DOHH2 (cell line): Measurements from ENCODE around the gene CST3.

ENCODE experiments used
- H3F3A ChIP-seq: fragments of 200-600 bp; sonication (generic), shearing (Covaris generic); 2 replicates; pipeline ENCODE4 v1.6.0; 2016; ENCODE audit warnings: antibody characterized with exemption, mild to moderate bottlenecking; ENCODE audit not compliant: control insufficient read depth, insufficient read depth
- H3K27ac ChIP-seq: fragments of 200-600 bp; sonication (generic); 2 replicates; pipeline ENCODE4 v1.5.1; 2014; ENCODE audit warnings: low read depth, mild to moderate bottlenecking, low read length, moderate library complexity
- H3K27me3 ChIP-seq: fragments of 200-600 bp; sonication (generic); 2 replicates; pipeline ENCODE4 v1.6.1; 2014; ENCODE audit warnings: mild to moderate bottlenecking, low read length, mixed read lengths; ENCODE audit not compliant: control insufficient read depth
- H3K36me3 ChIP-seq: fragments of 200-600 bp; sonication (generic); 2 replicates; pipeline ENCODE4 v1.6.1; 2014; ENCODE audit warnings: mild to moderate bottlenecking, low read length, moderate library complexity, mixed read lengths; ENCODE audit not compliant: control insufficient read depth
- H3K4me1 ChIP-seq: fragments of 200-600 bp; sonication (generic); 2 replicates; pipeline ENCODE4 v1.6.1; 2014; ENCODE audit warnings: mild to moderate bottlenecking, low read length, mixed read lengths; ENCODE audit not compliant: control insufficient read depth
- H3K4me2 ChIP-seq: fragments of 200-600 bp; sonication (generic); 2 replicates; pipeline ENCODE4 v1.6.0; 2014; ENCODE audit warnings: mild to moderate bottlenecking, low read length, moderate library complexity
- H3K4me3 ChIP-seq: fragments of 200-600 bp; sonication (generic); 2 replicates; pipeline ENCODE4 v1.5.1; 2014; ENCODE audit warnings: mild to moderate bottlenecking, low read length, mixed read lengths
- H3K79me2 ChIP-seq: fragments of 200-600 bp; sonication (generic); 2 replicates; pipeline ENCODE4 v1.6.1; 2014; ENCODE audit warnings: mild to moderate bottlenecking, low read length, mixed read lengths; ENCODE audit not compliant: control insufficient read depth
- H3K9me2 ChIP-seq: fragments of 200-600 bp; sonication (generic); replicated peaks from 2 replicates; pipeline ENCODE4 v1.6.1; 2014; ENCODE audit warnings: mild to moderate bottlenecking, low read length, mixed read lengths; ENCODE audit not compliant: control insufficient read depth
- H3K9me3 ChIP-seq: fragments of 200-600 bp; sonication (generic); 2 replicates; pipeline ENCODE4 v1.6.1; 2014; ENCODE audit warnings: antibody characterized with exemption, low read length, mixed read lengths; ENCODE audit not compliant: control insufficient read depth, insufficient read depth
- H4K20me1 ChIP-seq: fragments of 200-600 bp; sonication (generic); 2 replicates; pipeline ENCODE4 v1.6.0; 2014; ENCODE audit warnings: low read depth, mild to moderate bottlenecking, antibody characterized with exemption, low read length, moderate library complexity; ENCODE audit not compliant: control insufficient read depth, insufficient read depth
- EZH2phosphoT487 ChIP-seq: fragments of 200-600 bp; sonication (generic); IDR thresholded peaks from 2 replicates; pipeline ENCODE4 v1.6.1; 2017; ENCODE audit warnings: borderline replicate concordance, mild to moderate bottlenecking, antibody characterized with exemption, low read length, moderate library complexity, mixed read lengths
- TF ChIP-seq, protein P1 (sequence below): fragments of 200-600 bp; sonication (generic); IDR thresholded peaks from one replicate; pipeline ENCODE4 v1.5.1; 2014; ENCODE audit warnings: antibody characterized with exemption, mild to moderate bottlenecking, low read depth, low read length; ENCODE audit not compliant: poor library complexity, severe bottlenecking

Gene CST3

DNA sequence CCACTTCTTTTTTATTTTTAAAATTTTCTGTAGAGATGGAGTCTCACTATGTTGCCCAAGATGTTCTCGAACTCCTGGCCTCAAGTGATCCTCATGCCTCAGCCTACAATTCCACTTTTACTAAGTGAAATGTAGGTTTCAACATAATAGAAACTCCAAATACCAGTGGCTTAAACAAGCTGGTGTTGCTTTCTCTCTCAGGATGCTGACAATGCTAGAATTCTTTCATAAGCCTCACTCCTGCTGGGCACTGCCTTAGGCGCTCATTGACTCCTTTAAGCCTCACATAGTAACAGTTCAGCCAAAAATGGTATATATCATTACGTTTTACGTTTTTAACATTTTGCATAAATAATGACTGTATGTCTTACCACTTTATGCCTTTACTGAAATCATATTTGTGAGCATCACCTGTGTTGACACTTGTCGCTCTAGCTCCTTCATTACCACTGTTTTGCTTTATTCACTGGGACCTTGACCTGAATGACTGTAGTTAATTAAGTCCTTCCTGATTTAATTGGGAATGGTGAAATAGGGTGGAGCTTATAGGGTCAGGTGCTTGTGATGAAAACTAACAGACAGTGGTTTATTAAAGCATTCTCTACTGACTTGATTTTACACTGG lies 28.2 kb downstream of the CST3 start:
- Histone ChIP-seq H3K4me3 (no peak overlapping the region), H3K9me2 (no peaks in the 10 kb centered on the region), H3F3A (no peaks in the 10 kb centered on the region), H3K79me2 (no peaks in the 10 kb centered on the region), H3K9me3 (no peaks in the 10 kb centered on the region), H3K27me3 (no peaks in the 10 kb centered on the region), H3K36me3 (no peaks in the 10 kb centered on the region), H3K4me1 (no peaks in the 10 kb centered on the region), H3K4me2 (no peak overlapping the region), H3K27ac (no peak overlapping the region), H4K20me1 (no peaks in the 10 kb centered on the region)
- TF ChIP-seq, protein P1, sequence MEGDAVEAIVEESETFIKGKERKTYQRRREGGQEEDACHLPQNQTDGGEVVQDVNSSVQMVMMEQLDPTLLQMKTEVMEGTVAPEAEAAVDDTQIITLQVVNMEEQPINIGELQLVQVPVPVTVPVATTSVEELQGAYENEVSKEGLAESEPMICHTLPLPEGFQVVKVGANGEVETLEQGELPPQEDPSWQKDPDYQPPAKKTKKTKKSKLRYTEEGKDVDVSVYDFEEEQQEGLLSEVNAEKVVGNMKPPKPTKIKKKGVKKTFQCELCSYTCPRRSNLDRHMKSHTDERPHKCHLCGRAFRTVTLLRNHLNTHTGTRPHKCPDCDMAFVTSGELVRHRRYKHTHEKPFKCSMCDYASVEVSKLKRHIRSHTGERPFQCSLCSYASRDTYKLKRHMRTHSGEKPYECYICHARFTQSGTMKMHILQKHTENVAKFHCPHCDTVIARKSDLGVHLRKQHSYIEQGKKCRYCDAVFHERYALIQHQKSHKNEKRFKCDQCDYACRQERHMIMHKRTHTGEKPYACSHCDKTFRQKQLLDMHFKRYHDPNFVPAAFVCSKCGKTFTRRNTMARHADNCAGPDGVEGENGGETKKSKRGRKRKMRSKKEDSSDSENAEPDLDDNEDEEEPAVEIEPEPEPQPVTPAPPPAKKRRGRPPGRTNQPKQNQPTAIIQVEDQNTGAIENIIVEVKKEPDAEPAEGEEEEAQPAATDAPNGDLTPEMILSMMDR = no peak
- TF ChIP-seq EZH2phosphoT487 = no peak

DNA sequence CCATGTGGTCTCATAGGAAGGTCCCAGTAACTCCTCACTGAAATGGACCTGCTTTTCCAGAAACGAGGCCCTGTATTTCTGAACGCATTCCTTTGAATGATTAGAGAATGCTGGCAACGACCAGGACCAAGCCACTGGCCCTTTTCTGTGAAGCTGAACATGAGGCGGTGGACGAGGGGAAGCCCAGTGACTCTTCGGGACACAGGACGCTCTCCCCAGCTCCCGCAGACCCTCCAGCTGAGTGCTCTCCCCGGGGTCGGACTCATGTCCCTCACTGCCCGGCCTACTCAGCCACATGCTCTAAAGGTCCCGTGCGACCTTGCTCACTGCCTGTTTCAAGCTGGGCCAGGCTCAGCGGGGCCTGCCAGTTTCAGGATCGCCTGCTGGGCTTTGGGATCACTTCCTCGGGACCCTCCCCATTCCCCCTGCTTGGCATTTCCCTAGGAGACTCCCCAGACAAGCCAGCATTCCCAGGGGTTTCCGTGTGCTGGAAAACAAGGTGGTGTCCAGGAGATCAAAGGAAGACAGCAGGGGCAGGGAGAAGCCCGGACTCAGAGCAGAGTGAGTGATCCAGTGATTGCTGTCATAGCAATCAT lies 29.4 kb downstream of the CST3 start:
- H3K4me1 ChIP-seq = no peaks in the 10 kb centered on the region
- H3K27me3 ChIP-seq = no peaks in the 10 kb centered on the region
- no peaks in the 10 kb centered on the region for H3K79me2 ChIP-seq
- no peak overlapping the region for H3K4me3 ChIP-seq
- H3K9me2 ChIP-seq = no peaks in the 10 kb centered on the region
- H3K27ac ChIP-seq = no peak overlapping the region
- H3K4me2 ChIP-seq = no peak overlapping the region
- H3K36me3 ChIP-seq = no peaks in the 10 kb centered on the region
- TF ChIP-seq, protein P1 = no peak
- TF ChIP-seq EZH2phosphoT487 = no peak
- no peaks in the 10 kb centered on the region for H4K20me1 ChIP-seq
- no peaks in the 10 kb centered on the region for H3K9me3 ChIP-seq
- no peaks in the 10 kb centered on the region for H3F3A ChIP-seq

DNA sequence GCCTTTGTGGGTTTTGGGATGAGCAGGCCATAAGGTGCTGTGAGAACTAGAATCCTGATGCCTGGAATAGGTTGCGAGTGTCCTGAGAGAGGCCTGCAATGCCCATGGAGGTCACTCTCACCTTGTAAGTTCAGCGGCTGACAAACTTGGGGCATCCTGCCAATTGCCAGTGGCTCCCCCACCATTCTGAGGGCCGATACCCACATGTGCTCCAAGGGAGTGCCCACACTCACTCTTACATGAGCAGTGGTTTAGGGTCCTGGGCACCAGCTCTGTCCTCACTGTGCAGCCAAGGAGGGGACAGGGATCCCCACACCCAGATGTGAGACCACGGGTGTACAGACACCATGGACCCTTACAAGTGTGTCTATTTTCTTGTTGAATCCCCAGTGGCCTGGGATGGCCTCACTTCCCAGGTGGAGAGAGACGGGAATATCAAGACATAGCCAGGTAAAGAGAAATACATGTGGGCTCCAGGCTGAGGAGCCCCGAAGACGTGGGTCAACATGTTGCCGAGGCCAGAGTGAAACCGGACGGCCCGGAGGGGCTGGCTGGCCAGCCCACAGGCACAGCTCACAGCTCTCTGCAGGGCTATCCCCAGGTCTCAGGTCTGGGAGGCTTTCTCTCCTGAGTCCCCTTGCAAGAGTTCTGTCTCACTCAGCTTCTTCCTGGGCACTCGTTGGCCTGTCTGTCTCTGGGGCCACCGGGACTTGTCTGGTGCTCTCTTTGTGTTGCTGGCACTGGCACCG lies 30.1 kb downstream of the CST3 start:
- no peaks in the 10 kb centered on the region for H3K9me2 ChIP-seq
- H3K4me2 ChIP-seq = no peak overlapping the region

More for the DNA sequence above, 30.1 kb downstream of the CST3 start:
- H4K20me1 ChIP-seq = no peaks in the 10 kb centered on the region
- H3K36me3 ChIP-seq = no peaks in the 10 kb centered on the region
- no peaks in the 10 kb centered on the region for H3K9me3 ChIP-seq
- no peaks in the 10 kb centered on the region for H3K27me3 ChIP-seq
- no peak overlapping the region for H3K27ac ChIP-seq
- no peaks in the 10 kb centered on the region for H3F3A ChIP-seq
- TF ChIP-seq, protein P1 = no peak
- TF ChIP-seq EZH2phosphoT487 = no peak
- H3K4me3 ChIP-seq = no peak overlapping the region
- no peaks in the 10 kb centered on the region for H3K79me2 ChIP-seq
- no peaks in the 10 kb centered on the region for H3K4me1 ChIP-seq
